Stimulated activated CD8-positive, alpha-beta memory T cell treated with anti-CD3 and anti-CD28 coated beads, Interleukin-4, amount 100 ng/mL, for 48 hours (primary cell): ENCODE data around the gene TIMM8B.
"Not testable (repeated sequence)": the region's sequence is repeated elsewhere in the genome, so short reads cannot be mapped to it uniquely, and the experiment has no call there.

Experiments
- DNase-seq: peaks from one replicate; pipeline ENCODE4 v3.0.0-alpha.2; 2020

The TIMM8B gene

GRCh38 chr11:112086422-112087191 is at the start of gene TIMM8B, which contains the start of gene SDHD:
TIMM8B (minus strand) TSS chr11:112086756; CDS start chr11:112086723, 33 bp downstream.
SDHD (plus strand) TSS chr11:112086873; CDS start chr11:112086908, 35 bp downstream.
- peak; percentile 95 for DNase-seq

GRCh38 chr11:112134473-112134872 is 47.9 kb upstream of the TIMM8B start:
- DNase-seq, result no peak

DNA sequence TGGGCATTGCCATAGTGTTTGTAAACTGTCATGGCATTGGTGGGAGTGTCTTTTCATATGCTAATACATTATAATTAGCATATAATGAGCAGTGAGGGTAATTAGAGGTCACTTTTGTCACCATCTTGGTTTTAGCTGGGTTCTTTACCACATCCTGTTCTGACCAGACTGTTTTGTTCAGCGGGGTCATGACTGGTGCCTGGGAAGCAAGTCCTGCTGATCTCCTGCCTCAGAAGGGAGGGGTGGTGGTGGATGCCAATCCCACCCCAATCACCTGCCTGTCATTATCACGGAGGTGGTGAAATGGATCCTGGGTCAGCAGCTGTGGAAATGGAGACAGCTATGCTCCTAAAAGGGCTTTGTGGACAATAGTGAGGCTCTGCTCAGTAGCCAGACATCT is 46.2 kb upstream of the TIMM8B start:
- DNase-seq, result no peak

DNA sequence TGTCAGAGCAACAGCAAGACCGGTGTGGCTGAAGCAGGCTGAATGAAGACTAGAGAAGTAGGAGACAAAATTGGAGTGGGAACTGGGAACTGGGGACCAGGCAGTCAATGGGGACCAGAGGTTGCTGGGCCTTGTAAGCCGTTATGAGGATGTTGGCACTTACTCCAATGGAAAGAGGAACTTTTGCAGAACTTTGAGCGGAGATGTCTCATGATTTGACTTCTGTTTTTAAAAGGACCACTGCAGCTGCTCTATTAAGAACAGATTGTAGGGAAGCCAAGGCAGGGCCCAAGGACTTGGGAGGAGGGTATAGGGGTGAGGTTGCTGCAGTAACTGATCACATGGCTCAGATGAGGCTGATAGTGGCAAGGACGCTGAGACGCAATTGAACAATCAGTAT is 43.1 kb upstream of the TIMM8B start:
- no peak for DNase-seq

- no peak for DNase-seq
Measured at GRCh38 chr11:112128483-112129121, 42.0 kb upstream of the TIMM8B start.

DNA sequence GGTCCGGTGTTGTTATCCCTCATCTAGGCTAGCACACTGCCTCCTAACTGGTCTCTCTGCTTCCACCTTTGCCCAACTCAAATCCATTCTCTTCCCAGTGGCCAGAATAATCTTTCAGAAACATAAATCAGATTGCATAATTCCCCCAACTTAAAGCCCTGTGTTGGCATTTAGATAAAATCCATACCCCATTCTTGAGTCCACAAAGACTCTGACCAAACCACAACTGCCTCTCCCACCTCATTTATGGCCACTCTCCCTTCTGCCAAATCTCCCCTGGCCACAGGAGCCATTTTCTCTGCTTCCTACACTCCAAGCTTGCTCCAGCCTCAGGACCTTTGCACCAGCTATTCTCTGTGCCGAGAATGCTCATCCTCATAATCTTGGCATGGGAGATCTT is 40.5 kb upstream of the TIMM8B start:
- no peak for DNase-seq

DNA sequence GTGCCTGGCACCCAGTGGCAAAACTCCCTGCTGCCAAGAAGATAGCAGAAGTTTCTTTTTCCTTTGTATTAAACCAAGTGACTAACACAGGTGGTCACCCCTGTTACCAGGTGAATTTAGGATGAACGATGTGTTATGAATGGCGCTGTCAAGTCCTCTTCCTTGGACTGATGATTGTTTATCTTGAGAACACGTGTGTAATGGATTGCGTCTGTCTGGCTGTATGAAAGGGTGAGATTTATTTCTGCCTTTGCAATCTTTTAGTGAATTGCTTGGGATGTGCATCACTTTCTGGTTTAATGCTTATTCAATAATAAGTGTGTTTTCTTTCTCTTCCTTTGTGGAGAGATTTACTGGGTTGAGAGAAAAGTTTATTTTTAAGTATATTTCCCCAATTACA is 36.6 kb upstream of the TIMM8B start:
- no peak for DNase-seq

DNA sequence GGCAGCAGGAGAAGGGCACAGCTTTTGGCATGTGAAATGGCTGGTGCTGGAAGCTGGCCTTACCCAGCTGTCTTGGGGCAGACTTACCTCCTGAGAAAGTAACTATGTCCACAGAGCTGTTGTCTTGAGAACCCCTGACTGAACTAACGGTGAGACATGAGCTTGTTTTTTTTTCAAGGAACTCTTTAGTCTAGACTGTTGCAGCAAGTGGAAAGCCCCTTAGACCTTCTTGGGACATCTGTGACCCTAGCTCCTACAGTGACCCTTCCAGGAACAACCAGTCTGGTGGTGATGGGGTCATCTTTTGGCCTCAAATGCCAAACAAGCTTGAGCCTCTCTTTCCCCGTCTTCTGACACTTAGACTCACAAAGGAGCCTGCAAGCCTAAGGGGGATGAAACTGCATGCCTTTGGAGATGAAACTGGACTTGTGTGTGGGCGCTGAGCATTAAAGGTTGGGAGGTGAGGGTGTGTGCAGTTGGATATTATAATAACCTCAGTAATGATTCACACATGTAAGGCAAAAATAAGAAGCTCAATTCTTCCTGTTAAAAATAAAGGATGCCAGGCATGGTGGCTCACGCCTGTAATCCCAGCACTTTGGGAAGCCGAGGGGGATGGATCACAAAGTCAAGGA is 35.5 kb upstream of the TIMM8B start:
- DNase-seq, result no peak

GRCh38 chr11:112118176-112118575 is 31.6 kb upstream of the TIMM8B start:
- no peak for DNase-seq

GRCh38 chr11:112115386-112115785 is 28.8 kb upstream of the TIMM8B start:
- no peak for DNase-seq

DNA sequence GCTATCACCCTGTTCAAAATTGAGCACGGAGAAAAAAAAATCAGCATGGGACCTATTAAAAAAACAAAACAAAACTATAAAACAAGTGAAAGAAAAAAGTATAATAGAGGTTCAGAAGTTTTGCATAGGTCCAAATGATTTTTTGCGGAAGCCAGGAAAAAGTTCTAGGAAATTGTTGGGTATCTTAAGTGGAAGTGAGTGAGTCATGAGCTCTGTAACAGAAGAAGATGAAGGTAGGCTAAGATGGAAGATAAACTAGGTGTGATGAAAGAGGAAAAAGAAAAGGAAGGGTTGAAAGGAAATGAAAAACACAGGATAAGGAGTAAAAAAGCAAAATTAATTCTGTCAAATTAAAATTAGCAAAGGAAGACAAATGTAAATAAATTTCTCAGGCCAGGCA is 27.9 kb upstream of the TIMM8B start:
- DNase-seq, result no peak

DNA sequence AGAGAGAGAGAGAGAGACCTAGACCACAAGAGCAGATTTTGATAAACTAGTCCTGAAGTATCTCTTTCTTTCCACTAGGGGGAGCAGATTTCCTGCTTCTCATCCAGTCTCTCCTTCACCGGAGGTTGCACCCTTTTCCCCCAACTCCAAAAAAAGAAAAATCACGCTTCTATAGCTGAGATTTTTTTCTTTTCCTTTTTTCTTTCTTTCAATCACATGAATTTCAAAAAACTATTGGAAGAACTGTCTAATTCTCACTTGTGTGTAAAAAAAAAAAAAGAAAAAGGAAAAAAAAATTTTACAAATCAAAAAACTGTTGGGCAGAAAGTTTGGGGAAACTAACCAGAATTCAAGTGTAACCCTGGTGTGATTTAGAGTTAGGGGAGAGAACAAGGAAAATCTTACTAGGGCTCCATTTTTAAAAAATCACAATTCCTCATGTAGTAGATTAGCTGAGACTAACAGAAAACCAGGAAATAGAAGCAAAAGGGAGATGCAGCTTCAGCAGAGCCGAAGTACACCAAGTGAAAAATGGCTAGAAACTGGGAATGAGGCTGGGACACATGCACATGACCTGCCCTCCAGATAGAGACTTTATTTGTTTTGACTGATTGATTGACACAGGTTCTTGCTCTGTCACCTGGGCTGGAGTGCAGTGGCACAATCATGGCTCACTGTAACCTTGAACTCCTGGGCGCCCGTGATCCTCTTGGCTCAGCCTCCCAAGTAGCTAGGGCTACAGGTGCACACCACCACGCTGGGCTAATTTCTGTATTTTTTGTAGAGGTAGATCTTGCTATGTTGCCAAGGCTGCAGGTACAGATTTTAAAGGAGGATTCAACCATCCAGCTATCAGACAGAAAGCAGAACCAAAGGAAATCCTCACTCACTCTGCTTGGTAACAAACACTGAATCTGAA is 27.2 kb upstream of the TIMM8B start:
- no peak for DNase-seq

GRCh38 chr11:112106070-112106469 is 19.5 kb upstream of the TIMM8B start:
- no peak for DNase-seq

GRCh38 chr11:112103446-112103845 is 16.9 kb upstream of the TIMM8B start:
- no peak for DNase-seq

DNA sequence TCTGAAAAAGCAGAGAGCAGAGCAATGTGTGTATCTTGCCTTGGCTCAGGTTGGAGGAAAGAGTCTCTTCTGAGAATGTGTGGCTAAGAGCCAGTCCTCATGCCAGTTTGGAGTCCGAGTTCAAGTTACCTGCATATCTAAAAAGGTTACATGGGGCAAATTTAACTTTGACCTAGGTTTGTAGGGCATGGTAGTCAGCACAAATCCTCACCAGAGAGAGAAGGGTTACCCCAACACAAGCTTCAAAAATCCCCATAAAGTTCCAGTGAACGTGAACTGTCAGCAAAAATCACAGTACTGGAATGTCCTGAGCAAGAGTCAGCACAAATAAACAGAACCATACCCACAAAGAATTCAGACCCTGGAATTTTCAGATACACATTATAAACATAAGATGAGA is 13.9 kb upstream of the TIMM8B start:
- no peak for DNase-seq

GRCh38 chr11:112097734-112098528 is 11.4 kb upstream of the TIMM8B start:
- DNase-seq, result no peak

GRCh38 chr11:112096194-112096593 is 9.6 kb upstream of the TIMM8B start:
- DNase-seq, result no peak

- not testable (repeated sequence) for DNase-seq
Measured at GRCh38 chr11:112095302-112095701, 8.7 kb upstream of the TIMM8B start.

DNA sequence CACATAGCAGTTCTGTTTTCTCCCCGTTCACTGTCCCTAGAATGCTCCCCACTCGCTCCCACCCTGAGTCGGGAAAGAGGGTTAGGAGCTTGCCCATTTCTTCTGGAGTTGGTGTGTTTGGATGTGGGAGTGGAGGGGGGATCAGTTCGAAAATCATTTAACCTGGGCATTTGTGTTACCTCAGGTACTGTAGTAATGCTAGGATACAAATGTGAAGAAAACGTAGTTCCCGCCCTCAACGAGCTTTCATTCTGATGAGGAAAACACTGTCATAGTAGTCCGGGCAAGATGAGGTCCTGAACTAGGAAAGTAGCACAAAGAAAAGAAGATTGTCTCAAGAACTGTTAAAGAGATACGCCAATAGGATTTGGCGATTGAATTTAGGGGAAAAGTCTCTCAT is 656 bp upstream of the TIMM8B start:
- no peak for DNase-seq

DNA sequence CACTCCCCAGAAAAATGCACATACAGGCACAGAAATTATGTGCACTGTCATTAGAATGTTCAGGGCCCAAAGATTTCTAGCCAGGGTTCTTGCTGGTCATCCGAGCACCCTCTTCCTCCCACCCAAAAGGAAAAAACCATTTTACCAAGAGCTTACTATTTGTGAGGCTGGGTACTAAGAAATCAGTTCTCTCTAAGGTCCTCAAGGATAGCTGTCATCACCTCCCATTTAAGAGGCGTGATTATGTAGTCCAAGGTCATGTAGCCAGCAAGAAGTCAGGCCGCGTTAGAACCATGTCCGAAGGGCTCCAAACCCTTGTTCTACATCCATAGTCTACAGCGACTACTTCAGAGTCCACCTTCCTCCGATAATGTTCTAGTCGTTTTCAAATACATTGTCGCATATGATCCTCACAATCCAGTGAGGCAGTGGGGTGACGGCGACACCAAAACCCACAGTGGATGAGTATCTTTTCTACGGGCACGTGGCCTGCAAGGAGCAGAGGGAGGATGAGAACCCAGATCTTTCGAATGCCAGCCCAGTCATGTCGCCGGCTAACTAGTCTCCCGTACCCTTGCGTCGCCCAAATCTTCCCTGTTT is 634 bp downstream of the TIMM8B start:
- DNase-seq, result peak; percentile 66

DNA sequence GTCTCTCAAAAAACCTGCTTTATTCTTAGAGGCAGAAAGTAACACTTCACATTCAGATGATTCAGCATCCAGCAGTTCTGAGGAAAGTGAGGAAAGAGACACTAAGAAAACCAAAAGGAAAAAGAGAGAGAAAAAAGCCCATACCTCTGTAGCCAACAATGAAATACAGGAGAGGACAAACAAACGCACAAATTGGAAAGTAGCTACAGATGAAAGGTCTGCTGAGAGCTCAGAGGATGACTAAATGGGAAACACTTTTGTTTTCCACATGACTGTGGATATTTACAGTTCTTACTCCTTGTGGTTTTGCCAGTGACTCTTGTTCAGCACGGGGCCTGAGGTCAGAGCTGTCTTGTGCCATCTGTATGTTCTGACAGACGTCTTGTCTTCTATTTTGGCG is 3.8 kb downstream of the TIMM8B start:
- peak; percentile 50 for DNase-seq
